GM19351 (cell line): ENCODE results near the gene DGLUCY.
"Not testable (repeated sequence)": the region's sequence is repeated elsewhere in the genome, so short reads cannot be mapped to it uniquely, and the experiment has no call there.

Source experiments
- ATAC-seq: cut with Tn5 transposase; IDR thresholded peaks from one replicate; pipeline ENCODE4 v1.9.1; 2021; ENCODE audit warnings: mild to moderate bottlenecking, moderate library complexity; ENCODE audit not compliant: unreplicated experiment

Gene DGLUCY

DNA sequence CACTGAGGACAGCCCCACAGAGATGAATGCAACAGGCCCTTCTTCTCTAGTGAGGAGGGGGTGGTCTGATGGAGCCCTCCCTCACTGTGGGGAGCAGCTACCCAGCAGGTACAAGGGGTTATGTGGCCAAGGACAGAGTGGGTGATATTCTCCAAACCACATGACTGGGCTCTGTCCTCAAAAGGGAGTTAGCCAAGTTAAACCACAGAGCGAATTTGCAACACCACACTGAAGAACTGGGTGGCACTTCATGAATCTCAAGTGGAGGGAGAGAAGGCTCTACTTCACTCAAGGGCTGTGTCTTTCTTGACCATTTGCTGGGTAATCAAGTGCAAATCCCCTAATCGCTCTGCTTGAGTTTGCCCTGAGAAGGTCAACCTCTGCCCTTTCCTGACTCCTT is 118.2 kb downstream of the DGLUCY start:
- ATAC-seq: no peak

DNA sequence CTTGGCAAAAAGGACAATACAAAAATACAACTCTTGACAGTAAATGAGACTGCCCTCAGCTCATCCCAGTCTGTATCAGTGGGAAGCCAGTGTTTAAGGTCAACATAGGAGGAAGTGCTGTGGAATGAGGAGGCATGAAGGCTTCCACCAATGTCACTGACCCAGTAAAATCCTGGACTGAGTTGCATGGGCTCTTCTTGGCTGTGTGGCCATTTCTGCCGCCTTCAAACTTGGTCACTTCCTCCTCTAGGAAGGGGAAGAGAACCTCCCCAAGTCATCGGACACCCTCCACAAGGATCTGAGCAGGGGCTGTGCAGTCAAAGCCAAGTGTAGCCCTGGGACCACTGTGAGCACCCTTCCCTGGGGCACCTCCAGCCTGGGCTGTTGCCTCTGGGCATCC is 118.7 kb downstream of the DGLUCY start:
- ATAC-seq: no peak

DNA sequence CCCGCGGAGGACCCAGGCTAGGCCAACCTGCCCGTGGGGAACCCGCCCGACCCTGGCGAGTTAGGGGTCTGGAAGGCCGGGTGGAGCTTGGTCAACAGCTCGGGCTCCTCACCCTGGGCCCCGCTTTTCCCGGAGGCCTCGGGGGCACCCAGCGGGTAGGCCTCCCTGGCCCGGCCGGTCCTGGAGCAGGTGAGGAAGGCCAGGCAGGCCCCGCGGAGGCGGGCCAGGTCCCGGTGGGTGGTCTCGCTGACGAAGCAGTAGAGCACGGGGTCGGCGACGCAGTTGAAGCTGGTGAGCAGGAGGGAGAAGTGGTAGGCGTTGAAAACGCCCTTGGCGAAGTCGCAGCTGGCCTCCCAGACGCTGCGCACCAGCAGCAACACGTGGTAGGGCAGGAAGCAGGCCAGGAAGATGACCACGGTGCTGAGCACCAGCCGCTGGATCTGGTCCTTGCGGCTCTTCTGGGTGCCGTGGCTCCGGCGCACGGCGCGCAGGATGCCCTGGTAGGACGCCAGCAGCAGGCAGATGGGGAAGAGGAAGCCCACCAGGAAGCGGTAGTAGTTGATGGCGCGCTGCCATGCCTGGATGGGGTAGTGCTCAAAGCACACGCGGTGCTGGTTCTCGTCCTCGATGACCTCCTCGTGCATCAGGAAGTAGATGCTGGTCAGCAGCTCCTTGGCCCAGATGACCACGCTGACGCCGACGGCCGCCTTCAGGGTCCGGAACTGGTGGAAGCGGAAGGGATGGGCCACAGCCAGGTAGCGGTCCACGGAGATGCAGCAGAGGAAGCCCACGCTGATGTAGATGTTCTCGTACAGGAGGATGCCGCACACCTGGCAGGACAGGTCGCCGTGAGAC is 120.3 kb downstream of the DGLUCY start:
- ATAC-seq: no peak

DNA sequence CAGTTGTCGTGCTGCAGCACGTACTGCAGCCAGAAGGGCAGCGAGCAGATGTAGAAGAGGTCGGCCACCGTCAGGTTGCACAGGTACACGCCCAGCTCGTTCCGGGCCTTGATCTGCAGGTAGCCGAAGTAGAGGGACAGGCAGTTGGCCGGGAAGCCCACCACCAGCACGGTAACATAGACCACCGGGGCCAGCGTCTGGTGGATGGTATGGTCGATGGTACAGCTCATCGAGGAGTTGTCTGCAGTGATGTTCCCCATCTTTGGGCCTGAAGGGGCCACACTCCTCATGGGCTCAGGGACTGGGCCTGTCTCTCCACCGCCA is 120.9 kb downstream of the DGLUCY start:
- no peak for ATAC-seq

DNA sequence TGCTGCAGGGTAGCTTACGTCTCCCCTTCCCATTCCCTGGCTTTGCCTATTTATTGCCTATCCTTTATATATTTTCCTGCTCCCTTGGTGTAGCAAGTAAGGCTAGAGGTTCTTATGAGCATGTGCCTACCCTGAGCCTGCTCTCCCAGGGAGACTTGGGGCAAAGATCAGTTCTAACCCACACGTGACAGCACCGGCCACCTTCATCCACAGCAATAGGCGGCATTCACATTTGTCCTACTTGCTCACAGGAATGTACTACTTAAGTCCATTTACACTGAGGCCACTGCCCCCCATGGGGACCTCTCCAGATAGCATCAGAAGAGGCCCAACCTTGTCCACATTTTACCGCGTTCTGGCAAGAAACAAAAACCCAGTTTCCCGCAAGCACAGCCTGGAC is 122.0 kb downstream of the DGLUCY start:
- ATAC-seq: no peak

DNA sequence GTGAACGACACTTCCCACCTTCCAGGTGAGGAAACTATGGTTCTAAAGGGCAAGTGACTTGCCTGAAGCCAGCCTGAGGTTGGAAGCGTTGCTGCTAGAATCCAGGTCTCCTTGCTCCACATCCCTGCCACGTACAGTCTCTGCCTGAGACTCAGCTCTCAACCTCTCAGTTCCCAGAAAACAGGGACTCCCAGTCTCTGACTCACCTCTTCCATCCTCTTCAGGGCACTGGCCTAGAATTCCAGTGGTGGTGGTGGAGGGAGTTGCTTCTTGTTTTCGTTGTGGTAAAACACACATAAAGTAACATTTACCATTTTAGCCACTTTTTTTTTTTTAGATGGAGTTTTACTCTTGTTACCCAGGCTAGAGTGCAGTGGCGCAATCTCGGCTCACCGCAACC is 123.3 kb downstream of the DGLUCY start:
- no peak for ATAC-seq

GRCh38 chr14:91238085-91238484 is 124.2 kb downstream of the DGLUCY start:
- ATAC-seq: no peak

DNA sequence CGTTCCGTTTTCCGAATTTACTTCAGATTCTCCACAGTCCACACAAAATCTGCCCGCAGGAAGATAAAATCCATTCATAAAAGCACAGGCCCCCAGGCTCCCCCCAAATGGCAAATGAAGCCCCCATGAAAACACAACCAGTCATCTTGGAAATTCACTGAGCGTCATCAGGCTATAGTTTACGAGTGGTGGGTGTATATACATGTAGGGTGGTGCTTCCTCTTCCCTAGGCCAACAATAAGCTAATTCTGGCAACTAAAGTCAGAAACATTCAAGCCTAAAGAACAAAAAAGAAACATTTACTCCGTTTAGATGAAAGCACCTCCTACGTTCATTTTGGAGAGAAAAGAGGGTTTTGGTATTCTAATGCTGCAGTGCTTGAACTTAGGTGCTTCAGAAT is 124.8 kb downstream of the DGLUCY start:
- no peak for ATAC-seq

DNA sequence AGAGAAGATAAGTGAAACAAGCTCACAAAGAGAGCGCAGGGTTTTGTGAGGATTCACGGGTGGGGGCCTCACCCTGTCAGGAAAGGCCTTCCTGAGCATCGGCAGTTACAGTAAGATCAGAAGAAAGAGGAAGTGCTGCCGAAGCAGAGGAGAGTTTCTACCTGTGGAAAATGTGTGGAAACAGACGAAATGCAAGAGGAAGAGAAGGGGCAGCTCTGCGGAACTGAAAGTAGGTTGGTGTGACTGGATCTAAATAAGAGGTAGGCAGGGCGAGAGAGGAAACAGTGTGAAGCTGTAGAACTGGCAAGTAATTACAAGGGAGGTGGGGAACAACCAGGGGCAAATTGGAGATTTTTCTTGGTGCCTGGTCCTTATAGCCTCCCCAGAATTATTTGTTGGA is 128.0 kb downstream of the DGLUCY start:
- peak; percentile 66 for ATAC-seq

DNA sequence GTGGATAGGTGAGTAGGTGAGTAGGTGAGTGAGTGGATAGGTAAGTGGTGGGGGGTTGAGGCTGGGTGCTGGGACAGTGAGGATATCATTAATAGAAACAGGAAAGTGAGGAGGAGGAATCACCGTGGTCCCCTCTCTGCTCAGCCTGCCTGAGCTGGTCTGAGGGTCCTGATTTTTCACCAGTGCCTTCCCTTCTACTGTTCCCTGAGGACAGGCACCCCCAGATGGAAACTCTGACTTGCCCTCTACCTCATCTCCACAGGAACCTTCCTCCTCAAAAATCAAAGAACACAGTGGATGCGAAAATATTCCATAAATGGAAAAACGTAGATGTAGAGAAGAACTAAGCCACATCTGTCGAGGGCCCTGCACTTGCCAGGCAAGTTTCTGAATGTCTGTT is 128.8 kb downstream of the DGLUCY start:
- no peak for ATAC-seq

DNA sequence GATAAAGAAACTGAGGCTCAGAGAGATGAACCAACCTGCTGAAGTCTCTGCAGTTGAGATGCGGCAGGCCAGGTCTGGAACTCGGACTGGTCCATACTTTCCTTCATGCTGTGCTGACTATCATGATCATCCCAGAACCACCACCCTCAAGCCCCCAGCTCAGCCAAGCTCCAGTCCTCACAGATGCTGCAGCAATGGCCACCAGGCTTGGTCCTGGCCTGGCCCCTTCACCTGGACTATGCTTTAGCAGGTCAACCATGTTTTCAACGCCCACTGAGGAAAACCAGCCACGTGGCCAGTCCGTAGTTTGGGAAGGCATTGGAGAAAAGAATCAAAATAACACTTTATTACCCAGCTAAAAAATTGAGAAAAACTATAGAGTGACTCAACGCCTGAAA is 129.2 kb downstream of the DGLUCY start:
- no peak for ATAC-seq

- ATAC-seq: no peak
Measured at GRCh38 chr14:91244501-91244901, 130.6 kb downstream of the DGLUCY start, which contains the start of gene GPR68. TSS of gene GPR68 (minus strand) at chr14:91244704. CDS start at chr14:91235050, 9,654 bp downstream.

DNA sequence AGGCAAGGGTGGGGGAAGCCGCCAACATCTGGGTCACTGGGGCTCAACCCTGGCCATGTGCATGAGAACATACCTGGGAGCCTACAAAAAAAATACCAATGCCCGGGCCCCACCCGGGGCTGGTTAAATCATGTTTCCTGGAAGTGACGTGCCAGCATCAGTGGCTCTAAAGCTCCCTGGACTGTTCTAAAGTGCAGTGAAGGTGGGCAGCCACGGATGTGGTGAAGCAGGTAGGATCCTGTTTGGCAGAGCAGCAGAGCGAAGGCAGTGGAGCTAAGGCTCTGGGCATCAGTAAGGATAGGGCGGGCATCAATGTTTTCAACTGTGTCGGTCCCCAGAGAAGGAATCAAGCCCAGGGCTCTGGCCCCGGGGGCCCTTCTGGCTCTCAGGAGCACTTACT is 131.2 kb downstream of the DGLUCY start:
- no peak for ATAC-seq

- ATAC-seq: not testable (repeated sequence)
Measured at GRCh38 chr14:91245616-91246015, 131.7 kb downstream of the DGLUCY start.

- no peak for ATAC-seq
Measured at GRCh38 chr14:91246051-91246852, 132.4 kb downstream of the DGLUCY start.

GRCh38 chr14:91249841-91250616 is 136.2 kb downstream of the DGLUCY start:
- ATAC-seq: peak; percentile 87

DNA sequence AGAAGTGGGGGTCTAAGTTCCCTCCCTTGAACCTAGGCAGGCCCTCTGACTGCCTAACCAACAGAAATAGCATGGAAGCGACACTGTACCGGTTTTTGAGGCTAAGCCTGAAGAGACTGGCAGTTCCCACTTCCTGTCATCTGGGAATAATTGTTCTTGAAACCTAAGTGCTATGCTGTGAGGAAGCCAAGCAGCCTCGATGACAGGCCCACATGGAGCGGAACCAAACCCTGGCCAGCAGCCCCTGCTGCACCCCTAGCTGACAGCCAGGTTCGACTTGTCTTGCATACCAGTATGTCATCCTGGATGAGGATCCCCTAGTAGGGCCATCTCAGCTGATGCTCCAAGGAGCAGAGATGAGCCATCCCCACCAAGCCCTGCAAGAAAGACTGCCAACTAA is 137.0 kb downstream of the DGLUCY start:
- no peak for ATAC-seq

GRCh38 chr14:91252871-91253794 is 139.3 kb downstream of the DGLUCY start:
- ATAC-seq: peak; percentile 27

GRCh38 chr14:91253795-91254323 is 140.0 kb downstream of the DGLUCY start:
- no peak for ATAC-seq

GRCh38 chr14:91254461-91254860 is 140.6 kb downstream of the DGLUCY start:
- no peak for ATAC-seq
